Skin of body (tissue), 2 donors: Measurements from ENCODE around the gene ZNF497. TPM values are rescaled to one million over a fixed set of nuclear protein-coding genes. Genes with fewer than 3 reads are reported as not detected.
A peak's percentile ranks its signal among the peaks of the same experiment; 100 is the strongest.
"Not testable (repeated sequence)": the region's sequence is repeated elsewhere in the genome, so short reads cannot be mapped to it uniquely, and the experiment has no call there.

ENCODE experiments used
- DNase-seq: peaks from one replicate; lab custom pipeline; 2025; lab: John Stamatoyannopoulos, UW
- total RNA-seq: library from RNA; depleted of rRNA; stranded (reverse); fragments of >200 nt; gene quantifications from one replicate; pipeline ENCODE4 v1.2.3, GENCODE V29; 2014

The ZNF497 gene
- total RNA-seq, 1 donor from 2014 or later = 1.6 TPM

DNA sequence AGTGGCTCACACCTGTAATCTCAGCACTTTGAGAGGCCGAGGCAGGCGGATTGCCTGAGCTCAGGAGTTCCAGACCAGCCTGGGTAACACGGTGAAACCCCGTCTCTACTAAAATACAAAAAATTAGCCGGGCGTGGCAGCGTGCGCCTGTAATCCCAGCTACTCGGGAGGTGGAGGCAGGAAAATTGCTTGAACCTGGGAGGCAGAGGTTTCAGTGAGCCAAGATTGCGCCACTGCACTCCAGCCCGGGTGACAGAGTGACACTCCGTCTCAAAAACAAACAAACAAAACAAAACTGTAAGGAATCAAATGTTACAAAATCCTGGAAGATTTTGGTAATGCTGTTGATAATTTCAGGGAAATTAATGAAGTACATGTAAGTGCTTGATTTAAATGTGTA, 14.5 kb downstream of the ZNF497 start:
- not testable (repeated sequence) for DNase-seq

DNA sequence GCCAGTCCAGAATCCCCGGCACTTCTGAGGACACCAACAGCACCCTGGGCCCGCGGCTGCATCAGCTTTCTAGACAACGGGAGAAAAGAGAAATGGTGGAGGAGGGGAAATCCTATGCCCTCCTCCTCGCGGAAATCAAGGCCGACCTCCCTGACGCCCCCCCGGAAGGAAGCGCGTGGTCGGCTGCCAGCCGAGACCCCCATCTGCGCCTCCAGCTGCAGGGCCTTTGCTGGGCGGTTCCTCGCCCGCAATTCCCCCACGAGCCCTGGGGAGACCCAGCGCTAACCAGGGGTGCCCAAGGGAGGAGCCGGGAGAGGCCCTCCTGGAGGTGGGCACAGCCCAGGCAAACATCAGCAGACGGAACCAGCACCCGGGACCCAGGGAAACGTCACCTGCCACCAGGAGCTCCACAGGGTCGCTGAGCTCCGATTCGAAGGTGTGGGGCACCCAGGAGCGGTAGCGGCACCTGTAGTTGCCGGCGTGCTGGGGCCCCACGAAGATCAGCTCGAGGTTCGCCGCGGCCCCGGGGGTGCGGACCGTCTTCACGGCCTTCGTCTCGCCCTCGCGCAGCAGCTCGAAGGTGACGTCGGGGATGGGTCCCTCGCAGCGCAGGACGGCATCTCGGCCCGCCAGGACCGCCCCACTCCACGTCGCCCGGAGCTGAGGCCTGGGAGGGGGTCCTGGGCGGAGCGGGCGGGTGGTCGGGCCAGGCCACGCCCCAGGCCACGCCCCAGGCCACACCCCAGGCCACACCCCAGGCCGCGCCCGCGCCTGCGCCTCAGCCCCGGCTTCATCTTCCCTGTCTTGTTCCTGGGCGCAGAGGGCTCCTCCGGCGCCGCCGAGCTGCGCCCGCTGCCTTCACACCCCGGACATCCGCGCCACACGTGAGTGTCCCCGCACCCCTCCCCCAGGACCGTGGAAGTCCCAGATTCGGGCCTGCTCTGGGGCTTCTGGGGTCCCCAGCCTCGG, 15.3 kb downstream of the ZNF497 start:
- peak; percentile 38 for DNase-seq

DNA sequence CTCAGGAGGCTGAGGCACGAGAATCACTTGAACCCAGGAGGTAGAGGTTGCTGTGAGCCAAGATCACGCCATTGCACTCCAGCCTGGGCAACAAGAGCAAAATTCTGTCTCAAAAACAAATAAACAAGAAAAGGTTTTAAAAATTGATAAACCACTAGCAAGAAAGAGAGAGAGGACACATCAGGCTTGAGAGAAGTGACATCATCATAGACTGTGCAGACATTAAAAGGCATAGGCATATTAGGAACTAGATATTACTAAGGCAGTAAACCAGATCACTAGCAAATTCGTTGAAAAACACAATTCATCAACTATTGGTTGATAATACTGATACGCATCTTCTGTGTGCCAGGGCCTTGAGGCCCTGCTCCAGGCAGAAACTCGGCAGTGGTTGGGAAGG, 17.0 kb downstream of the ZNF497 start:
- DNase-seq = no peak

DNA sequence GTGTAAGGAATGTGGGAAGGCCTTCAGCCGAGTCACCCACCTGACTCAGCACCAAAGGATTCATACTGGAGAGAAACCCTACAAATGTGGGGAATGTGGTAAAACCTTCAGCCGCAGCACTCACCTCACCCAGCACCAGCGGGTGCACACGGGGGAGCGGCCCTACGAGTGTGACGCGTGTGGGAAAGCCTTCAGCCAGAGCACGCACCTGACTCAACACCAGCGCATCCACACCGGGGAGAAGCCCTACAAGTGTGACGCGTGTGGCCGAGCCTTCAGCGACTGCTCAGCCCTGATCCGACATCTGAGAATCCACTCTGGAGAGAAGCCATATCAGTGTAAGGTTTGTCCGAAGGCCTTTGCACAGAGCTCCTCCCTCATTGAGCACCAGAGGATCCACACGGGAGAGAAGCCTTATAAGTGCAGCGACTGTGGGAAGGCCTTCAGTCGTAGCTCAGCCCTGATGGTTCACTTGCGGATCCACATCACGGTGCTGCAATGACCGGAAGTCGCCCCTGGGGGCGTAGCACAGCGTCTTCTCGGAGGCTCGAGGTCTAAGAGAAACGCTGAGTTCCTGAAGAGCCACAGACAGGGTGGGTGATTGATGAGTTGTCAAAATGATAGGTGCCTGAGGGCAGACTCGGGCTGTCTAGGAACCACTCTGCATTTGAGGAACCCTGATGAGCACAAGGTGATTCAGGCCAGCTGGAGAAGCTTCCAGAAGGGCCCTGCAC, 23.6 kb downstream of the ZNF497 start:
- DNase-seq = no peak

DNA sequence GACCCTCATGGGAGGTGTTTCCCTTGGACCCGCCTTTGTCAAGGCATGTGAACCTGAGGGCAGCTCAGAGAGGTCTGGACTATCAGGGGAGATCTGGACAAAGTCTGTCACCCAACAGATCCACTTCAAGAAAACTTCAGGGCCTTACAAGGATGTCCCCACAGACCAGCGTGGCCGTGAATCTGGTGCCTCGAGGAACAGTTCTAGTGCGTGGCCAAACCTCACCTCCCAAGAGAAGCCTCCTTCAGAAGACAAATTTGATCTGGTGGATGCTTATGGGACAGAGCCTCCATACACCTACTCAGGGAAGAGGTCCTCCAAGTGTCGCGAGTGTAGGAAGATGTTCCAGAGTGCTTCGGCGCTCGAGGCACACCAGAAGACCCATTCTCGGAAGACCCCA, 24.2 kb downstream of the ZNF497 start:
- no peak for DNase-seq

DNA sequence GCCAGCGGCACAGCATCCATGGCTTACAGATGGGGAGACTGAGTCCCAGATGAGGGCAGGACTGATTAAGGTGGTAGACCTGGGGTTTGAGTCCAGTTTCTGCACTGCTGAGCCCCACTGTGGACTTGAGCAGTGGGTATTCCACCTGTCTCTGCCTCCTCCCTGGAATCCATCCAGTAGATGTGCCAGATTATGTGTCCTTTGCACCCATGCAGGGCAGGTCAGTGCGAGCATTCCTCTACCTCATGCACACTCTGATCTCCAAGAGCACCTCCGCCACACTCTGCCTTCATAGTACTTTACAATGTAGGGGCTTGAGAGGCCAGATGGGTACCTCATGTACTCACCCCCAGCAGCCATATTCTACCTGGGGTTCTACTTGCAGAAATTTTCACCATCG, 25.7 kb downstream of the ZNF497 start:
- no peak for DNase-seq

DNA sequence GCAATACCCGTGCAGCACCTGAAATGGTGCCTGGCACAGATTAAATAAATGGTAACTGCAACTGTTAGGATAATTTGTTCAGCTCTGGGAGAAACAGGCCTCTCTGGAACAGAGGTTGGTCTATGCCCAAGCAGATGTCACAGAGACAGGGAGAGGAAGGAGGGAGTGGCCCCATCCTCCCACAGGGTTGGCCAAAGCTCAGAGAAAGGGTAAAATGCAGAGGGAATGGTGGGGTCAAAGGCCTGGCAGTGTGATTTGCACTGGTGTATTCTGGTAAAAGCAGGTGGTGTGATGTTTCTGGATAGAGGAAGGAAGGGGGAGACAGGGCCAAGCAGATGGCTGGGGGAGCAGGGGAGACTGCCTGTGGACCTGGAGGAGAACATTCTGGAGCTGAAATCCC, 26.3 kb downstream of the ZNF497 start:
- no peak for DNase-seq

DNA sequence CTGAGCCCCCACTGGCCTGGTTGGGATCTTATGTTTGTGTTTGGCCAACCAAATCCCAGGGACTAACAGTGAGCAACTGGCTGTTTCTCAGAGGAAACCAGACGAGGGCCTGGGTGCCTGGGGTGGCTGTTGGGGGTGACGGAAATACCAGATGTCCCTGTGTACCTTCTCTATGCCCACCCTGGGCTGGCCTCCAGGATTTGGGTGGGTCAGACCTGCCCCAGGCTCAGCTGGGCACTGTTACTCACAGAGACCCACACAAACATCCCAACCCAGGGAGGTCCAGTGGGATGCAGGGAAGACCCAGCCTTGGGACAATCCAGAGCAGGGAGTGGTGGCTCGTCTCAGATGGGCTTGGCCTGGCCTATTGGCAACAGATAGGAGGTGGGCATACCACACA, 26.9 kb downstream of the ZNF497 start:
- DNase-seq = no peak

DNA sequence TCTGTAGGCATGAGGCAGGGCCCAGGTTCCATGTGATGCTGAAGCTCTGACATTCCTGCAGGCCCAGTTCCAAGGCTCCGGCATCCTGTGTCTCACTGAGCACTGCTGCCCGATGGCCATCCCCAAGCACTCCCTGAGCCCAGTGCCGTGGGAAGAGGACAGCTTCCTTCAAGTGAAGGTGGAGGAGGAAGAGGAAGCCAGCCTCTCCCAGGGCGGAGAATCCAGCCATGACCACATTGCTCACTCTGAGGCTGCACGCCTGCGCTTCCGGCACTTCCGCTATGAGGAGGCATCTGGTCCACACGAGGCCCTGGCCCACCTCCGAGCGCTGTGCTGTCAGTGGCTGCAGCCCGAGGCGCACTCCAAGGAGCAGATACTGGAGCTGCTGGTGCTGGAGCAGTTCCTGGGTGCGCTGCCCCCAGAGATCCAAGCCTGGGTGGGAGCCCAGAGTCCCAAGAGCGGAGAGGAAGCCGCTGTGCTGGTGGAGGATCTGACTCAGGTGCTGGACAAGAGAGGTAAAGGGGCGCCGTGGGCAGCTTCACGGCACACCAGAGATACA, 27.8 kb downstream of the ZNF497 start:
- DNase-seq = no peak

DNA sequence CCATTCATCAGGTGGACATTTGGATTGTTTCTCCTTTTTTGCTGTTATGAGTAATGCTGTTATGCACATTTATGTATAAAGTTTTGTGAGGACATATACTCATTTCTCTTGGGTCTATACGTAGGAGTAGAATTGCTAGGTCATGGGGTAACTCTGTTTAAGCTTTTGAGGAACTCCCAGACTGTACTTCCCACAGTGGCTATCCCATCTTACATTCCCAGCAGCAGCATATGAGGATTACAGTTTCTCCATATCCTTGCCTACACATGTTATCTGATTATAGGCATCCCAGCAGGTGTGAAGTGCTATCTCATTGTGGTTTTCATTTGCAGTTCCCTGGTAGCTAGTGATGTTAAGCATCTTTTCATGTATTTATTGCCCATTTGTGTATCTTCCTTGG, 29.9 kb downstream of the ZNF497 start:
- DNase-seq = no peak

DNA sequence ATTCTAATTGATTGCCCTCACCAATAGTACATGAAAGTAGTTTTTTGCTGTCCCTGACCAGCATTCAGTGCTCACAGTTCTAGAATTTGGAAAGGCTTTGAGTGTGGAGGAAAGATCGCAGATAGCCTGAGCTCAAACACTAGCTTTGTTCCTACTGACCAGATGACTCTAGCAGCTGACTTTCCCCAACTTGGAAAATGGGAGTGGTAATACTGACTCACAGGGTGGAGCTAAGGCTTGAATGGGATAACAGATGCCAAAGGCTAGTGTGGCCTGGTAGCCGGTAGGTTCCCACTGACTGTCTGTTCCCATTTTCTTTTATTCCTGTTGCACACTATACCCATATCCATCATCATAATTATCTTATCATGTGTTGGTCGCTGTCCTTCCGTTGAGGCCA, 32.1 kb downstream of the ZNF497 start:
- no peak for DNase-seq

DNA sequence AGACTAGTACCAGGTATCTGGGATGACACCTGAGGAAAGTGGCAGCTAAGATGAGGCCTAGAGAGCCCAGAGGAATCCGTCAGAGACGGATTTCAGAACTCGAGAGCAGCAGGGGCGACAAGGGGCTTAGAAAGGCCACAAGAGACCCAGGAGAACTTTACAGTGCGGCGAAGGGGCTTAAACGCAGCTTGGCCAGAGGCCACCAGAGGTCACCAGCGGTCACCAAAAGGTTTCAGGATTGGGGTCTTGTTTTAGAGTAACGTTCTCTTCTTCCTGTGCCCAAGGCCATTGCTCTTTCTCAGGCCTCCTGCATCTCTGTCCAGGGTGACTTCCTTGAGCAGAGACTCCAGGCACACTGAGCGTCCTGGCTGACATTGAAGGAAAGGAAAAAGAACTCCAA, 33.6 kb downstream of the ZNF497 start:
- no peak for DNase-seq

DNA sequence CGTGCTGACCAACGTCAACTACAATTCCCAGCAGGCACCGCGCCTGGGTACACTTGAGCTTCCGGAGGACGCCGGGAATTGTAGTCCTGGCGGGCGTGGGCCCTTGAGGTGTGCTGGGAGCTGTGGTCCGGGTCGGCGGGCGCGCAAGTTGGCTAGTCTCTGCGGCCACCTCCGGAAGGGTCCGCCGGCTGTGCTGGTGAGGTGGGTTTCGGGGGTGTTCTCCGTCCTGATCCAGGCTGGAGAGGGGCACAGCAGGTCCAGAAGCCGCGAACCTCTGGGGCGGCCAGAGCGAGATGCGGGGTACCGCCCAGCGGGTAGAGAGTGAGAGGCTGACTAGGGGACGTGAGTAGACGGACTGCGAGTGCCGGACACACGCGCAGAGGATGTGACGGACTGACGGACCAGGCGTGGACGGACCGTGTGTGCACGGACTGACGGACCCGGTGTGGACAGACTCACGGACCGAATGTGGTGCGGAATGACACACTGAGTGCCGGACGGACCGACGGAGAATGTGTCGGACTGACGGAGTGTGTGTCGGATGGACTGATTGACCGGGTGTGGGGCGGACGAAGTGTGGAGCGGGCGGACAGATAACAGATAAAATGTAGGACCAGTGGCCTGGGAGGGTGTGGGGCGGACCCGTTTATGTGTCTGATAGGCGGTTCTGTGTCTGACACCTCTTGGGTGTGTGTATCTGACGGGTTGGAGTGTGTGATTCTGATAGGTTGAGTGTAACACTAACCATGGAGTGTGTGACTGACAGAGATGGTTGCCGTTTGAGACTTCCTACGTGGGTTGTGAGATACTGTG, 35.4 kb downstream of the ZNF497 start, which contains the start of gene ZSCAN22:
Gene ZSCAN22 (plus strand): TSS at position 81 of the 813 bp plus-strand sequence. CDS start 7,809 bp downstream, outside the sequence.
- peak; percentile 89 for DNase-seq

DNA sequence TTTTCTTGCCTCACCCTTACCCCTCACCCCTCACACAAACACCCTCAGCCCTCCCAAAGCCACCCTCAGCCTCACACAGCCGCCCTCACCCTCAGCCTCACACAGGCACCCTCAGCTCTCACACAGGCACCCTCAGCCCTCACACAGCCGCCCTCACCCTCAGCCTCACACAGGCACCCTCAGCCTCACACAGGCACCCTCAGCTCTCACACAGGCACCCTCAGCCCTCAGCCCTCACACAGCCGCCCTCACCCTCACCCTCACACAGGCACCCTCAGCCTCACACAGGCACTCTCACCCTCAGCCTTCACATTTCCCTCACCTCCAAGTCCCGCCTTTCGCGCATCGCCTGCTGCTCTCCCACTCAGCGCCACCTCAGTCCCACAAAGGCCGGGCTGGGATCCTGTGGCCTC, 36.0 kb downstream of the ZNF497 start:
- no peak for DNase-seq

DNA sequence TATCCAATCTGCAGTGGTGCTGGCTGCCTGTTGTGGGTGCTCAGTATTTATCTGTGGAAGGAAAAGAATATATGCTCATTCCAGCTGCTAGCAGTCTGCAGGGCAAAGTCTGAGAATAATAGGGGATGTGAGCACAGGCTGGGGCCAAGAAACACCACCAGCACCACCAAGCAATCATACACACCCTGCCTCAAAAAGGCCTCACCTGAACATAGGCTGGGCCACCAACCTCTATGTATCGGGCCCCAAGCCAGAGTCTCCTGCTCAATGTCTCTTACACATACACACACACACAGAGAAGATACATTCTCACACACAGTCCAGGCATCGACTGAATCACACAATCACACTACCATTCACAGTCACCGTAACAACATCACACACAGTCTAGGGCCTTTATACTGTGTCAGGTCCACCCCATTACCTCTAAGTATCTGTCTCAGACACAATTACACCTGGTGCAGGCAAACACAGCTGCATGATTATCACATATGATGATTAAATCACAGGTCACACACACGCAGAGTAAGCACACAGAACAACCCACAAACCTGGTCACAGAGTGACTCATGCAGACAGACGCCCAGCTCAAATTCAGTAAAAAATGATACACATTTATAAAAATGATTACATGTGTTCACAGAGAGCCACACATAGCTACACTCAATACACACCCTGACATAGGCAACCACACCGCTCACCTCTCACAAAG, 37.1 kb downstream of the ZNF497 start:
- no peak for DNase-seq

DNA sequence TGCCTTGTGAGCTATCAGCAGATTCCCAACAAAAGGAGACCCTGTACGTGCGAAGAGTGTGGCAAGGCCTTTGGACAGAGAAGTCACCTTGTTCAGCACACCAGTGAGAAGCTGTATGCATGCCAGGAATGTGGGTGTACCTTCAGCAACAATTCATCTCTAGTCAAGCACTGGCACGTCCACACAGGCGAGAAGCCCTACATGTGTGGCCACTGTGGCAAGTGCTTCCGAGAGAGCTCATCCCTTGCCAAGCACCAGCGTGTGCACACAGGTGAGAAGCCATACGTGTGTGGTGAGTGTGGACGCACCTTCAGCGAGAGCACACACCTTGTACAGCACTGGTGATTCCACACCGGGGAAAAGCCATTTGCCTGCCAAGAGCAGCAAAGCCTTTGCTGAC, 43.3 kb downstream of the ZNF497 start:
- DNase-seq = no peak

DNA sequence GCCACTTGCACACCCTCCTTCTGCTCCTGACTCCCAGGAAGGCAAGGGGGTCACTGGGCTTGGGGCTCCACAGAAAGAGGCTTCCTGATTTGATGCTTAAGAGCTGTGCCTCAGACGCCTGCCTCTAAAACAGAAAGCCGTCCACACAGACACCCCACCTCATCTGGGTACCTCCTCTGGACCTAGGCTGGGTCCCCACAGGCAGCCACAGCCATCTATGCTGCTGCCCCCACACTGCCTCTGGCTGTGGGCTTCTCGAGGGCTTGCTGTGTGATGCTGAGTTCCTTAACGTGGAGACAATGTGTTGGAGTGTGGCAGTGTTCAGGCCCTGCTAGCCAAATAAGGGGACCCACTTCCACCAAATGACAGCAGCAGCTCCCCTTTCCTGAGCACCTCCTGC, 44.3 kb downstream of the ZNF497 start:
- DNase-seq = no peak

DNA sequence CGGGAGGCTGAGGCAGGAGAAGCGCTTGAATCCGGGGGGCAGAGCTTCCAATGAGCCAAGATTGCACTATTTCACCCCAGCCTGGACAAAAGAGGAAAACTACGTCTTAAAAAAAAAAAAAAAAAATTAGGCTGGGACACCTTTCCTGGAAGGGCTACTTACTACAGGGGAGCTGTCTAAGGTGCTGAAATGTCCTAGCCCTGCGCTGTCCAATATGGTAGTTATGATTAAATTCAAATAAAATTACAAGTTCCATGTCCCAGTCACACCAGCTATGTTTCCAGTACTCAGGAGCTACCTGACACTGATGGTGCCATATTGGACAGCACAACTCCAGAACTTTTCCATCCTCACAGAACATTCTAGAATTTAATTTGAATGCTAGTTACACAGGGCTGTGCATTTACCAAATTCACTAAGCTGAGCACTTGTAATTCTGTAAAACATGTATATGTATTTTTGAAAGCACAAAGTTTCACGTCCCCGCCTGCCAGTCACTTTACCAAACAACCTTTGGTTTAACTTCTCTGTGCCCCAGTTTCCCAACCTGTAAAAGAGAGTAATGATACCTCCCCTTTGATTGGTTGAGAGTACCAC, 45.0 kb downstream of the ZNF497 start:
- DNase-seq = no peak

DNA sequence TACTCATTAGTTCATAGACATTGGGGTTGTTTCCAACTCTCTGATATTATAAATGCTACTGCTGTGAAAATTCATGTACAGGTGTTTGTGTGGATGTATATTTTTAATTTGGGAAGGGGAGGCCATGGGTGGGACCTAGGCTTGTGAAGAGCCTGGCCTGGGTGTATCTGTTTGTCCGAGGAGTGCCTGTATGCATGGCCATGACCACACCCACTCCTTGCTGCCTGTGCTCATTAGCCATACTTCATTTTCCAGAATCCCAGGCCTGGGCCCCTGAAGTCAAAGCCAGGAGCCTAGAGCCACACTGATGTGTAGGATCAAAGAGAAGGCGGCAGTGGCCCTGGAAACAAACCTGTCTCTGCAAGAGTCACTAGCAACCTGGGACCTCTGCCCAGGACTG, 47.0 kb downstream of the ZNF497 start:
- DNase-seq = no peak

DNA sequence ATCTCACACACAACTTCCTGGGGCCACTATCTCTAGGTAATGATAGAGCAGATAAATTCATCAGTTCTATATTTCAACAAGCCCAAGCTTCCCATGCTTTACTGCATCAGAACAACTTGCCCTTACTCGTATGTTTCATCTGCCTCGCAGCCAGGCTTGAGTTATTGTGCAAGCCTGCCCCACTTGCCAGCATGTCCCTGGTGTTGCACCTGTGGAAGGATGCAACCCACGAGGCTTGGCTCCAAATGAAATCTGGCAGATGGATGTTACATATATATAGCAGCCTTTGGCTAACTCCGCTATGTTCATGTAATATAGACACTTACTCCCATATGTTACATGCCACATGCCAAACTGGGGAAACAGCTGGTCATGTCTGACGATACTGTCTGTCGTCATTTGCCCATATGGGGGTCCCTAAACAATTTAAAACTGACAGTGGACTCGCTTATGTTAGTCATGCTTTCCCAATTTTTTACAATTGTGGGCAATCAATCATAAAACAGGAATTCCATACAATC, 51.1 kb downstream of the ZNF497 start:
- no peak for DNase-seq
